COLO668 (cell line): ENCODE results near the gene ACKR2.

Source experiments
- DNase-seq: peaks from one replicate; lab custom pipeline; 2025; ENCODE audit not compliant: unreplicated experiment; lab: John Stamatoyannopoulos, UW

ACKR2 gene

GRCh38 chr3:42886294-42886822 is 77.1 kb downstream of the ACKR2 start:
- no peak for DNase-seq

DNA sequence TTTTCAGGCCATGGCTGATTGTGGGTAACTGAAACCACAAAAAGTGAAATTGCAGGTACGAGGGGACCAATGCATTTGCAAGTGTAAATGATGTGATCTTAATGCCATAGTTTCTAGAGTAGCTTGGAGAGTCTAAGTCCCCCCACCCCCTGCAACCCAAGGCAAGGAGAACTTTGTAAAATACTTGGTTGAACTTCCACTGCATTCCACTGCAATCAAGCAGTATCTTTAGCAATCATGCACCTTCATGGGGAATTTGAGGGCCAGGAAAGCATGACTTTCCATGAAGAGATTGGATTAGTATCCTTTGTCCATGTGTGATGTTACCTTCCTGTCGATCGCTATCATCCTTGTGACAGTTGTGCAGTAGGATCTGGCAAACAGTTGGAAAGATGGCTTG is 77.8 kb downstream of the ACKR2 start:
- DNase-seq: no peak

GRCh38 chr3:42891042-42891441 is 81.8 kb downstream of the ACKR2 start:
- DNase-seq: no peak

DNA sequence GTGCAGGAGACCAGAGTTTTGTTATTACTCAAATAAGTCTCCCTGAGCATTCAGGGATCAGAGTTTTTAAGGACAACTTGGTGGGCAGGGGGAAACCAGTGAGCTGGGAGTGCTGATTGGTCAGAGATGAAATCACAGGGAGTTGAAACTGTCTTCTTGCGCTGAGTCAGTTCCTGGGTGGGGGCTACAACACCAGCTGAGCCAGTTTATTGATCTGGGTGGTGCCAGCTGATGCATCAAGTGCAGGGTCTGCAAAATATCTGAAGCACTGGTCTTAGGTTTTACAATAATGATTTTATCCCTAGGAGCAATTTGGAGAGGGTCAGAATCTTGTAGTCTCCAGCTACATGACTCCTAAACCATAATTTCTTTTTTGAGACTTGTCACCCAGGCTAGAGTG is 82.9 kb downstream of the ACKR2 start:
- no peak for DNase-seq

DNA sequence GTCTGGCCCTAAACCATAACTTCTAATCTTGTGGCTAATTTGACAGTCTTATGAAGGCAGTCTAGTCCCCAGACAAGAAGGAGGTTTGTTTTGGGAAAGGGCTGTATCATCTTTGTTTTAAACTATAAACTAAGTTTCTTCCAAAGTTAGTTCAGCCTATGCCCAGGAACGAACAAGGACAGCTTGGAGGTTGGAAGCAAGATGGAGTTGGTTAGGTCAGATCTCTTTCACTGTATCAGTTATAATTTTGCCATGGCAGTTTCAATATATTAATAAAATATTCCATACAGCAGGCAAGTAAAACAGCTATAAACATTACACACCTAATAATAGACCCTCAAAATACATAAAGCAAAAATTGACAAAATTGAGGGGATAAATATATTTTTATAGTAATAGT is 83.6 kb downstream of the ACKR2 start:
- DNase-seq: no peak

GRCh38 chr3:42894698-42895579 is 85.7 kb downstream of the ACKR2 start:
- no peak for DNase-seq

DNA sequence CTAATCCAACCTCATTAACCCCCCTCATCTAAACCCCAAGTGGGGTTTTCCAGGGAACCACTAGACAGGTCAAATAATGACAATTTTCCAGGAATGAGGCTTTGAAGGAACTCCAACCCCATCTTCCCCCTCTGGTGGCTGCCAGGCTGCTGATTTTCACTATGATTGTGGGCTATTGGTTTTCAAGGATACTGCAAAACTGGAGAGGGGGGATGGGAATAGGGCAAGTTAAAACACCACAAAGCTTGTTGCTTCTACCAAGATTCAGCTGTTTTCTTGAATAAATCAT is 86.3 kb downstream of the ACKR2 start:
- DNase-seq: no peak

DNA sequence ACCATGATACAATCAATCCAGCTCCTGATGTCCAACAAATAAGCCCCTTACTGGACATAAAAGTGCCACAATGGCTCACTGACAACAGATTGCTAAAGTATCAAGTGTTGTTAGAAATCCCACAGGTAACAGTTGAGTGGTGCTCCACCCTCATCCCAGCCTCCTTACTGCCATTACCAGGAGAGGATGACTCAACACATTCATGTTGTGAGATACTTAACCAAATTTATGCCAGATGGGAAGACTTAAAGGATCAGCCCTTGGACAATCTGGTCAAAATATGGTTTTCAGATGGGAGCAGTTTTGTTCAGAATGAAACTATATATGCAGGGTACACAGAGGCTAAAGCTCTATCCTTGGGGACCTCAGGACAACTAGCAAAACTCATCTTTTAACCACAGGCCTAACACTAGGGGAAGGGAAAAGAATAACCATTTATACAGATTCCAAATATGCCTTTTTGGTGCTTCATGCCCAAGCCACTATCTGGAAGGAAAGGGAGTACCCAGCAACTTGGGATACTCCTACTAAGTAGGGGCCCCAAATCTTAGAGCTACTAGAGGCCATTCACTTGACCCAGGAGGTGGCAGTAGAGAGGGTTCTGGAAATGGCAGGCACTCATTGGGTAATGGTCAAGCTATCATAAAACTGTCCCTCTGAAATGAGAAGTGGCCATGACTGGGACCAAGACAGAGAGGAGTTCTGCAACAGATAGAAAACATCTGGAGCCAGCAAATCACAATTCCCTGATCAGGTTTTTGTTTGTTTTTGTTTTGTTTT is 89.8 kb downstream of the ACKR2 start:
- DNase-seq: no peak

DNA sequence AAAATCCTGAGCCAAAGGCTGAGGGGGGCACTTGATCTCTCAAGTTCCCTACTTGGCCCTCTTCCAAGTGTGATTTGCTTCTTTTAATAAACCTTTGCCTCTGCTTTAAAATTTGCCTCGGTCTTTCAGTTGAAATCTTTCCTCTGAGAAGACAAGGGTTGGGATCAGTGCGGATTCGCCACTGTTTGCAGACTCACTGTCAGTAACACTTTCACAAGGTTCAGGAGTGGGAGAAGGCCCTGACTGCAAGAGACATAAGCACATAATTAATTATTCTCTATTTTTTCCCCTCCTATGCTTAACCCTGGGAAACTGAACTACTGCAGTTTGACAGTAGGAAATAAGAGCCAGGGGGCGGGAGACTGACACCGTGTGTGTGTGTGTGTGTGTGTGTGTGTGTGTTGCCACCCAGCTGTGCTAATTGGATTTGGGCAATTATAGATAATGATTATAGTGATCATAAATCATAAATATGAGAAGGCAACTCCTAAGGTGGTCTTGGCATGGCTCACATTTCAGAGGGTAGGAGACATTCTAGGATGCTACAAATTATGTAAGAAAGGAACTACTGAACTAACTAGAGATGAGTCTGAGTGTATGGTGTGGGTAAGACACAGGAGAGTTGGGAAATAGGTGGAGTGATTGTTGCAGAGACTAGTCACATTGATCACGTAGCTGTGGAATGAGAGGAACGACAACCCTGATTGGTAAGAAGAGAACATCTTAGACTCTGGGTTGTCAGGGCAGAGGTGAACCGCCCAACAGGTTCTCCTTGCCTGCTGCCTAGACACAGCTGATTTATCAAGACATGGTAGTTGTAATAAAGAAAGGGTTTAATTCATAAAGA is 91.2 kb downstream of the ACKR2 start:
- DNase-seq: no peak

- DNase-seq: no peak
Observed at GRCh38 chr3:42901073-42901415, 91.8 kb downstream of the ACKR2 start.

DNA sequence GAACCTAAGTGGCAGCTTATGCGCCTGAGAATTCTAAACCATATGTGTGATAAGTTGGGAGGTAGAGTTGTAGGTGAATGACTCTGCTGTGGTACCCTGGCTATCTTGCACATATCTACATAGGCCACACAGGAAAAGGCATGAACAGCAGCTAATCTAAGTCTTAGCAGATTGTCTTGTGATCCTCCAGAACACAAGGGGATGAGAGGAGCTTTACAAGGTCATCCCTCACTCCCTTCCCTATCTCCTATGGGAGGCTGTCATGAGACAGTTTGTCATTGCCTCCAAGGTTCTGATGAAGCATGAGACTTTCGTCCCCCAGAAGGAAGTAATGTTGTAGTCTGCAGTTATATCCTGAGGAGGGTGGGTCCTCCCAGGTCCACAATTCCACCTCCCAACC is 93.0 kb downstream of the ACKR2 start:
- DNase-seq: no peak

DNA sequence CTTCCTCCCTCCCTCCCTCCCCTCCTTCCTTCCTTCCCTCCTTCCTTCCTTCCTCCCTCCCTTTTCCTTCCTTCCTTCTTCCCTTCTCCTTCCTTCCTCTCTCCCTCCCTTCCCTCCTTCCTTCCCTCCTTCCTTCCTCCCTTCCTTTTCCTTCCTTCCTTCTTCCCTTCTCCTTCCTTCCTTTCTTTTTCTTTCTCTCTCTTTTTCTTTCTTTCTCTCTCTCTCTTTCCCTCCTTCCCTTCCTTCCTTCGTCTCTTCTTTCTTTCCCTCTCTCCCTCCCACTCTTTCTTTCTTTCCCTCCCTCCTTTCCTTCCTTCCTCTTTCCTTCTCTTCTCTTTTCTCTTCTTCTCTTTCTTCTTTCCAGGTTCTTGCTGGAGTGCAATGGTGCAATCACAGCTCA is 94.8 kb downstream of the ACKR2 start:
- DNase-seq: no peak

DNA sequence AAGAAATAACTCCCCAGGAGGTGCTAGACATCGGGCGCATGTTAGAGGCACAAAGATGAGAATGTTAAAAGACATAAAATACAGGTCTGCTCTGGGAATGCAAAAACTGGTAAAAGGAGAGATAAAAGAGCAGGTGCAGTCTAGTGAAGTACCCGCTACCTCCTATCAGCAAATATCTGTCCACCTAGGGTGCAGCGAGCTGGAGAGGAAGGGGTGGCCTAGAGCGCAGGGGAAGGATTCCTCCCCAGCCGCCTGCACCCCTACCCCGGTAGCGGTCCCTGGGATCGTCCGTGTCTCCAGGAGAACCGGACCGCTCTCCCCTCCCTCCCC is 96.5 kb downstream of the ACKR2 start:
- no peak for DNase-seq

DNA sequence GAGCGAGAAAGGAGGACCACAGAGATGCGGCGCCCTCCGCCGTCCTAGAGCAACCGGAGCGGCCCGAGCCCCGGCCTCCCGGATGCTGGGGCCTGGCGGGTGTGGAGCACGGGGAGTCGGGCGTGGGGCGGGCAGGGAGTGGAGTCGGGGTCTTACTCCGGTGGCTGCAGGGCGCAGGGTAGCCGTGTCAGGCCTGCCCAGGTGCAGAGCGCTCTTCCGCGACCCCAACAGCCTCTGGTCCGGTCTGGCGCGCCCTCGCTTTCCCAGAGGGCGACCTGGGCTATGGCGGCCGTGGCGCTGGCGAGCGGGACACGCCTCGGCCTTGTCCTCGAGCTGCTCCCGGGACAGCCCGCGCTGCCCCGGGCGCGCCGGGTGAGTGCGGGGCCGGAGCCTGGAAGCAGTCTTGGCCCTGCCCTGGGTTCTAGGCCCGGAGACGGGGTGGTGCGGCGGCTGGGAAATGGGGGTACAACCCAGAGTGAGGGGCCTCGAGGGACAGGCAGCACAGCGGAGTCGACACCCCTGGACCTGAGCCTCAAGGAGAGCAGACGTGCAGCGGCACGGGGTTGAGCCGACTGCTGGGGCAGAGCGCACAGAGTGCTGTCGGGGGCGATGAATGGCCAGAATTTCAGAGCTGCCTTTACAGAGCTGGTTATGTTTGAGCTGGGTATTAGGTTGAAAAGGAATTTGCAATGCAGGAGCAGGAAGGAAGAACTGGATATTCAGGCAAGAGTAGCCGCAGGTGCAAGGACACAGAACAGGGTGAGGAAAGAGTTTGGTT is 97.0 kb downstream of the ACKR2 start, which contains the start of gene ZNF662:
Gene ZNF662 (plus strand): TSS at position 73 of the 778 bp plus-strand sequence. CDS start 1,973 bp downstream, outside the sequence.
- peak; percentile 65 for DNase-seq

DNA sequence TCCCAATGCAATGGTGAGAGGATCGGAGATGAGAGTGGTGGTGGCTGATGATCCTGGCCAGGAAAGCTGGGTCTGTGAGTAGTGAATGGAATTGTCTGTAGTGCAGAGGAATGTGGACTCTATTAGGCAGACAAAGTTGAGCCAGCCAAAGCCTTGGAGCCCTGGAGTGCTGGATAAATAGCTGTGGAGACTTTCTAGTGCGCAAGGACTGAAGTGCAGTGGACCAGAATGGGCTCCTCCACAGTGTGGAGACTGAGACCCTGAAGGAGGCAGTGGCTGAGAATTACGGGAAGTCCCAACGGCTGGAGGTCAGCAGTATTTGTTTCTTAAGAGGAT is 97.6 kb downstream of the ACKR2 start:
- no peak for DNase-seq

DNA sequence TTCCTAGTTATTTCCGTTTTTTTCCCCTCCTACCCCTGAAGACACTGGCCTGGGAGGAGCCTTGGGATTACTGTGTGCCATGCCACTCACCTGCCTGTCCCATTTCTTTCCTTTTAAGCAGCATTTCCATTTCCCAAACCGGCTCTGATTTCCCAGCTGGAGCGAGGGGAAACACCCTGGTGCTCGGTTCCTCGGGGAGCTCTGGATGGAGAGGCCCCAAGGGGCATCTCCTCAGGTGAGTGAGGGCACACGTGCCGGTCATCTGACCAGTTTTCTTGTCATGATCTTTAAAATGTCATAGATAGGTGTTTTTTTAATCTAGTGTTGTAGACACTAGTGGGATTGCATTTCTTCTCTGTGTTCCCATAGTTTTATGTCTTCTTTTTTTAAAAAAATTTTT is 99.4 kb downstream of the ACKR2 start:
- DNase-seq: no peak

GRCh38 chr3:42911551-42911950 is 102.3 kb downstream of the ACKR2 start:
- no peak for DNase-seq

- no peak for DNase-seq
Observed at GRCh38 chr3:42914771-42915515, 105.7 kb downstream of the ACKR2 start.
